HepG2 (cell line): ENCODE results near the gene BMPR2. TPM values are rescaled to one million over a fixed set of nuclear protein-coding genes. Genes with fewer than 3 reads are reported as not detected.

ENCODE experiments used
- ATRX ChIP-seq: sonication (generic); formaldehyde crosslinking; IDR thresholded peaks from 2 replicates; pipeline ENCODE4 v1.4.0; 2020; ENCODE audit warnings: missing genetic modification reagents, borderline replicate concordance
- BRCA1 ChIP-seq: sonication (generic); formaldehyde crosslinking; IDR thresholded peaks from 2 replicates; pipeline ENCODE4 v1.4.0; 2020; ENCODE audit warnings: missing genetic modification reagents
- CC2D1A ChIP-seq: sonication (generic); formaldehyde crosslinking; IDR thresholded peaks from 2 replicates; pipeline ENCODE4 v1.8.1; 2023; ENCODE audit warnings: mild to moderate bottlenecking, missing genetic modification reagents
- CENPT ChIP-seq: sonication (generic); formaldehyde crosslinking; IDR thresholded peaks from 2 replicates; pipeline ENCODE4 v1.8.0; 2022; ENCODE audit warnings: low read depth, mild to moderate bottlenecking, moderate library complexity, missing genetic modification reagents
- EEA1 ChIP-seq: sonication (generic); formaldehyde crosslinking; IDR thresholded peaks from 2 replicates; pipeline ENCODE4 v1.5.1; 2020; ENCODE audit warnings: mild to moderate bottlenecking, missing genetic modification reagents, borderline replicate concordance
- IKZF4 ChIP-seq: sonication (generic); formaldehyde crosslinking; IDR thresholded peaks from 2 replicates; pipeline ENCODE4 v1.5.1; 2020; ENCODE audit warnings: borderline replicate concordance, mild to moderate bottlenecking, low read depth, missing genetic modification reagents; ENCODE audit errors: not compliant biosample characterization
- SMARCE1 ChIP-seq: fragments of 450-650 bp; IDR thresholded peaks from 2 replicates; pipeline ENCODE4 v1.6.1; 2017; ENCODE audit warnings: borderline replicate concordance
- SOX13 ChIP-seq, 3 experiments: fragments of 450-650 bp in 1 of 3; sonication (generic) in 1 of 3; formaldehyde crosslinking in 1 of 3; IDR thresholded peaks in 2 of 3; conservative IDR thresholded peaks in 1 of 3; 2 replicates each; pipeline versions ENCODE4 v1.5.0 to v1.6.1; 2016 to 2020; ENCODE audit warnings: antibody characterized with exemption in 1 of 3, mild to moderate bottlenecking in 1 of 3, missing compliant biosample characterization in 1 of 3, missing genetic modification reagents in 1 of 3, moderate library complexity in 1 of 3
- SP5 ChIP-seq: IDR thresholded peaks from 2 replicates; pipeline ENCODE4 v1.6.1; 2016; ENCODE audit warnings: low read depth, borderline replicate concordance
- THAP11 ChIP-seq: IDR thresholded peaks from 2 replicates; pipeline ENCODE4 v1.6.1; 2016; ENCODE audit warnings: missing biosample characterization, missing genetic modification reagents
- U2AF1 ChIP-seq: fragments of 200-400 bp; formaldehyde crosslinking; optimal IDR thresholded peaks from 2 replicates; pipeline ENCODE3; 2017; ENCODE audit warnings: mild to moderate bottlenecking, low read depth, low read length
- ZKSCAN5 ChIP-seq: sonication (generic); formaldehyde crosslinking; IDR thresholded peaks from 2 replicates; pipeline ENCODE4 v1.5.1; 2020; ENCODE audit warnings: mild to moderate bottlenecking, missing genetic modification reagents
- ZNF20 ChIP-seq: sonication (generic); formaldehyde crosslinking; IDR thresholded peaks from 2 replicates; pipeline ENCODE4 v1.4.0; 2020; ENCODE audit warnings: mild to moderate bottlenecking, moderate library complexity, missing genetic modification reagents
- ZNF33A ChIP-seq: sonication (generic); formaldehyde crosslinking; IDR thresholded peaks from 2 replicates; pipeline ENCODE4 v1.5.1; 2020; ENCODE audit warnings: missing genetic modification reagents, mild to moderate bottlenecking, moderate library complexity, borderline replicate concordance
- ZNF549 ChIP-seq: sonication (generic); formaldehyde crosslinking; IDR thresholded peaks from 2 replicates; pipeline ENCODE4 v1.5.0; 2020; ENCODE audit warnings: missing genetic modification reagents
- ZNF589 ChIP-seq: sonication (generic); formaldehyde crosslinking; conservative IDR thresholded peaks from 2 replicates; pipeline ENCODE4 v1.8.0; 2022; ENCODE audit warnings: mild to moderate bottlenecking, moderate library complexity, missing genetic modification reagents
- ZNF772 ChIP-seq: sonication (generic); formaldehyde crosslinking; IDR thresholded peaks from 2 replicates; pipeline ENCODE4 v1.5.0; 2020; ENCODE audit warnings: mild to moderate bottlenecking, missing genetic modification reagents
- polyA plus RNA-seq, 8 experiments: library from polyadenylated mRNA; depleted of rRNA in 3 of 8; stranded (reverse) in 7 of 8; unstranded in 1 of 8; fragments of >200 nt; fragmentation: Illumina TruSeq in 4 of 8; extraction: Trizol in 4 of 8; gene quantifications; 2 replicates each; pipeline versions ENCODE4 v1.2.1 to v1.2.3, GENCODE V29; 2011 to 2016; ENCODE audit warnings: low read depth in 4 of 8, missing spikeins in 1 of 8, mixed read lengths in 1 of 8; ENCODE audit not compliant: insufficient read depth in 1 of 8
- total RNA-seq, 5 experiments: library from RNA; depleted of rRNA; stranded (reverse); fragments of >200 nt; fragmentation: Illumina TruSeq; extraction: Trizol; gene quantifications; 2 replicates each; pipeline ENCODE4 v1.2.3, GENCODE V29; 2016; ENCODE audit warnings: low read depth in 1 of 5
- TF ChIP-seq, protein P1 (sequence below): sonication (generic); formaldehyde crosslinking; IDR thresholded peaks from 2 replicates; pipeline ENCODE4 v1.9.0; 2021; ENCODE audit warnings: missing genetic modification reagents, mild to moderate bottlenecking, borderline replicate concordance
- TF ChIP-seq, protein P2 (sequence below): sonication (generic); formaldehyde crosslinking; IDR thresholded peaks from 2 replicates; pipeline ENCODE4 v1.8.0; 2023; ENCODE audit warnings: mild to moderate bottlenecking, missing genetic modification reagents
- TF ChIP-seq, protein P3 (sequence below): sonication (generic); formaldehyde crosslinking; IDR thresholded peaks from 2 replicates; pipeline ENCODE4 v1.5.0; 2020; ENCODE audit warnings: mild to moderate bottlenecking, missing genetic modification reagents
- TF ChIP-seq, protein P4 (sequence below): sonication (generic); formaldehyde crosslinking; IDR thresholded peaks from 2 replicates; pipeline ENCODE4 v1.5.1; 2020; ENCODE audit warnings: missing genetic modification reagents, mild to moderate bottlenecking, borderline replicate concordance

BMPR2 gene
- total and polyA plus RNA-seq, 2 of the 13 experiments (the other 11 are each of a cell fraction or from before 2014, with no cell fraction given), result 5.5 to 10.3 TPM

DNA sequence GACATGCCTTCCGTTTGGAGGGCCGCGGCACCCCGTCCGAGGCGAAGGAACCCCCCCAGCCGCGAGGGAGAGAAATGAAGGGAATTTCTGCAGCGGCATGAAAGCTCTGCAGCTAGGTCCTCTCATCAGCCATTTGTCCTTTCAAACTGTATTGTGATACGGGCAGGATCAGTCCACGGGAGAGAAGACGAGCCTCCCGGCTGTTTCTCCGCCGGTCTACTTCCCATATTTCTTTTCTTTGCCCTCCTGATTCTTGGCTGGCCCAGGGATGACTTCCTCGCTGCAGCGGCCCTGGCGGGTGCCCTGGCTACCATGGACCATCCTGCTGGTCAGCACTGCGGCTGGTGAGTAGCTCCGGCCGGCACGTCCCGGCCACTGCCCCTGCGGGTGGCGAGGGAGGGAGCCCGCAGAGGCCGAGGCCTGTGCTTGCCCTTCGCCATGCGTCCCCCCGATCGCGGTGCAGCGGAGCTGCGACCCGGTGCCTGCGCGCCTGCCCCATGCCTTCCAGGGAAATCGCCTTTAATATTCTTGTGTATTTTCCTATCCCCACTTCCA, 1.2 kb downstream of the BMPR2 start (continued):
- TF ChIP-seq, protein P1, sequence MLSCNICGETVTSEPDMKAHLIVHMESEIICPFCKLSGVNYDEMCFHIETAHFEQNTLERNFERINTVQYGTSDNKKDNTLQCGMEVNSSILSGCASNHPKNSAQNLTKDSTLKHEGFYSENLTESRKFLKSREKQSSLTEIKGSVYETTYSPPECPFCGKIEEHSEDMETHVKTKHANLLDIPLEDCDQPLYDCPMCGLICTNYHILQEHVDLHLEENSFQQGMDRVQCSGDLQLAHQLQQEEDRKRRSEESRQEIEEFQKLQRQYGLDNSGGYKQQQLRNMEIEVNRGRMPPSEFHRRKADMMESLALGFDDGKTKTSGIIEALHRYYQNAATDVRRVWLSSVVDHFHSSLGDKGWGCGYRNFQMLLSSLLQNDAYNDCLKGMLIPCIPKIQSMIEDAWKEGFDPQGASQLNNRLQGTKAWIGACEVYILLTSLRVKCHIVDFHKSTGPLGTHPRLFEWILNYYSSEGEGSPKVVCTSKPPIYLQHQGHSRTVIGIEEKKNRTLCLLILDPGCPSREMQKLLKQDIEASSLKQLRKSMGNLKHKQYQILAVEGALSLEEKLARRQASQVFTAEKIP (CRISPR knock-in tag), result no peak
- TF ChIP-seq ATRX (CRISPR knock-in tag) (no peak), CENPT (no peak), CC2D1A (CRISPR knock-in tag) (no peak), THAP11 (CRISPR knock-in tag) (no peak), BRCA1 (CRISPR knock-in tag) (no peak), ZKSCAN5 (CRISPR knock-in tag) (no peak), ZNF589 (CRISPR knock-in tag) (no peak), U2AF1 (no peak), SMARCE1 (no peak), ZNF549 (CRISPR knock-in tag) (no peak), ZNF772 (peak; percentile 38; the same call in 1 of the 2 replicates), SOX13 (IDR thresholded peaks at IDR 0.05) (peak; percentile 28; the same call in 1 of the 2 replicates), SOX13 (CRISPR knock-in tag; conservative IDR thresholded peaks at IDR 0.05 in 1 of 2, IDR thresholded peaks at IDR 0.05 in 1 of 2) (no peak), ZNF33A (CRISPR knock-in tag) (no peak), ZNF20 (CRISPR knock-in tag) (no peak), IKZF4 (CRISPR knock-in tag) (no peak), EEA1 (CRISPR knock-in tag) (no peak), SP5 (CRISPR knock-in tag) (no peak)
- TF ChIP-seq, protein P2, sequence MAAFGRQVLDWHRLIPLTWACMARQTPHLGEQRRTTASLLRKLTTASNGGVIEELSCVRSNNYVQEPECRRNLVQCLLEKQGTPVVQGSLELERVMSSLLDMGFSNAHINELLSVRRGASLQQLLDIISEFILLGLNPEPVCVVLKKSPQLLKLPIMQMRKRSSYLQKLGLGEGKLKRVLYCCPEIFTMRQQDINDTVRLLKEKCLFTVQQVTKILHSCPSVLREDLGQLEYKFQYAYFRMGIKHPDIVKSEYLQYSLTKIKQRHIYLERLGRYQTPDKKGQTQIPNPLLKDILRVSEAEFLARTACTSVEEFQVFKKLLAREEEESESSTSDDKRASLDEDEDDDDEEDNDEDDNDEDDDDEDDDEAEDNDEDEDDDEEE (CRISPR knock-in tag), result no peak; the same call in 1 of the 2 replicates
- TF ChIP-seq, protein P3, sequence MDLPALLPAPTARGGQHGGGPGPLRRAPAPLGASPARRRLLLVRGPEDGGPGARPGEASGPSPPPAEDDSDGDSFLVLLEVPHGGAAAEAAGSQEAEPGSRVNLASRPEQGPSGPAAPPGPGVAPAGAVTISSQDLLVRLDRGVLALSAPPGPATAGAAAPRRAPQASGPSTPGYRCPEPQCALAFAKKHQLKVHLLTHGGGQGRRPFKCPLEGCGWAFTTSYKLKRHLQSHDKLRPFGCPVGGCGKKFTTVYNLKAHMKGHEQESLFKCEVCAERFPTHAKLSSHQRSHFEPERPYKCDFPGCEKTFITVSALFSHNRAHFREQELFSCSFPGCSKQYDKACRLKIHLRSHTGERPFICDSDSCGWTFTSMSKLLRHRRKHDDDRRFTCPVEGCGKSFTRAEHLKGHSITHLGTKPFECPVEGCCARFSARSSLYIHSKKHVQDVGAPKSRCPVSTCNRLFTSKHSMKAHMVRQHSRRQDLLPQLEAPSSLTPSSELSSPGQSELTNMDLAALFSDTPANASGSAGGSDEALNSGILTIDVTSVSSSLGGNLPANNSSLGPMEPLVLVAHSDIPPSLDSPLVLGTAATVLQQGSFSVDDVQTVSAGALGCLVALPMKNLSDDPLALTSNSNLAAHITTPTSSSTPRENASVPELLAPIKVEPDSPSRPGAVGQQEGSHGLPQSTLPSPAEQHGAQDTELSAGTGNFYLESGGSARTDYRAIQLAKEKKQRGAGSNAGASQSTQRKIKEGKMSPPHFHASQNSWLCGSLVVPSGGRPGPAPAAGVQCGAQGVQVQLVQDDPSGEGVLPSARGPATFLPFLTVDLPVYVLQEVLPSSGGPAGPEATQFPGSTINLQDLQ (CRISPR knock-in tag), result peak; percentile 74; the same call in 1 of the 2 replicates
- TF ChIP-seq, protein P4, sequence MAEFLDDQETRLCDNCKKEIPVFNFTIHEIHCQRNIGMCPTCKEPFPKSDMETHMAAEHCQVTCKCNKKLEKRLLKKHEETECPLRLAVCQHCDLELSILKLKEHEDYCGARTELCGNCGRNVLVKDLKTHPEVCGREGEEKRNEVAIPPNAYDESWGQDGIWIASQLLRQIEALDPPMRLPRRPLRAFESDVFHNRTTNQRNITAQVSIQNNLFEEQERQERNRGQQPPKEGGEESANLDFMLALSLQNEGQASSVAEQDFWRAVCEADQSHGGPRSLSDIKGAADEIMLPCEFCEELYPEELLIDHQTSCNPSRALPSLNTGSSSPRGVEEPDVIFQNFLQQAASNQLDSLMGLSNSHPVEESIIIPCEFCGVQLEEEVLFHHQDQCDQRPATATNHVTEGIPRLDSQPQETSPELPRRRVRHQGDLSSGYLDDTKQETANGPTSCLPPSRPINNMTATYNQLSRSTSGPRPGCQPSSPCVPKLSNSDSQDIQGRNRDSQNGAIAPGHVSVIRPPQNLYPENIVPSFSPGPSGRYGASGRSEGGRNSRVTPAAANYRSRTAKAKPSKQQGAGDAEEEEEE (CRISPR knock-in tag), result no peak
